ENCODE measurements around the gene KCNQ1. TPM values are rescaled to one million over a fixed set of nuclear protein-coding genes. Genes with fewer than 3 reads are reported as not detected.
A peak's percentile ranks its signal among the peaks of the same experiment; 100 is the strongest.

KCNQ1 gene
- total RNA-seq, 4 donors from 2014 or later, result 5.6 to 46.8 (median 24.6) TPM

GRCh38 chr11:2541881-2542361, 97.1 kb downstream of the KCNQ1 start:
- Histone ChIP-seq H3K4me3 (no peak overlapping the region), H3K27ac (no peak overlapping the region), H3K4me1 (no peaks in the 10 kb centered on the region), H3K36me3 (no peaks in the 10 kb centered on the region), H3K9me3 (no peaks in the 10 kb centered on the region), H3K27me3 (no peaks in the 10 kb centered on the region)
- WGBS, 2 donors (ENCODE audit: low coverage in 1 of 2), result 87% methylated on average over 11 of the region's 14 CpGs; no CpG with 5 or more reads in 1 of the 2 donors
- TF ChIP-seq POLR2A (IDR thresholded peaks at IDR 0.05), result no peak
- DNase-seq, result peak; percentile 5
- intact Hi-C loops (cut with DNase I; ENCODE audit: low total_unique reads), result no loop called here
- in situ Hi-C loops (cut with MboI; ENCODE audit: low pct_ligation_motif_present in 1 of 4, low pct_unique_long_range_greater_than_20kb in 1 of 4, low sequenced_read_pairs in 3 of 4), result loop anchor here in 1 of 4 donors (25.0 kb wide), 1 partner anchor 545 kb away; no protein-coding TSS in a partner anchor

- Histone ChIP-seq H3K36me3 (no peaks in the 10 kb centered on the region), H3K4me1 (no peaks in the 10 kb centered on the region), H3K4me3 (no peak overlapping the region), H3K9me3 (no peaks in the 10 kb centered on the region), H3K27ac (no peak overlapping the region), H3K27me3 (no peaks in the 10 kb centered on the region)
- in situ Hi-C loops (cut with MboI; ENCODE audit: low pct_ligation_motif_present in 1 of 4, low pct_unique_long_range_greater_than_20kb in 1 of 4, low sequenced_read_pairs in 3 of 4) (loop anchor here in 1 of 4 donors (25.0 kb wide), 1 partner anchor 545 kb away; no protein-coding TSS in a partner anchor), intact Hi-C loops (cut with DNase I; ENCODE audit: low total_unique reads) (no loop called here)
- no peak for TF ChIP-seq EP300 (IDR thresholded peaks at IDR 0.05; ENCODE audit: low read depth)
- no peak for TF ChIP-seq CTCF (IDR thresholded peaks at IDR 0.05)
- no peak for TF ChIP-seq POLR2AphosphoS5 (IDR thresholded peaks at IDR 0.05)
- TF ChIP-seq POLR2A (IDR thresholded peaks at IDR 0.05), result no peak
- 86 to 93% methylated on average over 3 to 10 of the region's 10 CpGs for whole genome bisulfite sequencing, 2 donors (ENCODE audit: low coverage in 1 of 2)
- peak; percentile 3 for DNase-seq
Observed at GRCh38 chr11:2542406-2542805, 97.6 kb downstream of the KCNQ1 start.

- in situ Hi-C loops (cut with MboI; ENCODE audit: low pct_ligation_motif_present in 1 of 4, low pct_unique_long_range_greater_than_20kb in 1 of 4, low sequenced_read_pairs in 3 of 4), result loop anchor here in 1 of 4 donors (25.0 kb wide), 1 partner anchor 539 kb away; no protein-coding TSS in a partner anchor
- intact Hi-C loops (cut with DNase I; ENCODE audit: low total_unique reads), result no loop called here
Observed at GRCh38 chr11:2547806-2548205, 103.0 kb downstream of the KCNQ1 start.

GRCh38 chr11:2548596-2548995, 103.8 kb downstream of the KCNQ1 start:
- 94 to 100% methylated on average over 1 to 12 of the region's 12 CpGs for WGBS, 2 donors (ENCODE audit: low coverage in 1 of 2)
- intact Hi-C loops (cut with DNase I; ENCODE audit: low total_unique reads), result no loop called here
- no peaks in the 10 kb centered on the region for H3K36me3 ChIP-seq
- peak; percentile 0 for DNase-seq
- H3K4me3 ChIP-seq, result no peak overlapping the region
- TF ChIP-seq CTCF (IDR thresholded peaks at IDR 0.05) (no peak), POLR2AphosphoS5 (IDR thresholded peaks at IDR 0.05) (no peak), POLR2A (IDR thresholded peaks at IDR 0.05) (no peak), EP300 (IDR thresholded peaks at IDR 0.05; ENCODE audit: low read depth) (no peak)
- H3K9me3 ChIP-seq, result no peaks in the 10 kb centered on the region
- in situ Hi-C loops (cut with MboI; ENCODE audit: low pct_ligation_motif_present in 1 of 4, low pct_unique_long_range_greater_than_20kb in 1 of 4, low sequenced_read_pairs in 3 of 4), result loop anchor here in 1 of 4 donors (25.0 kb wide), 1 partner anchor 539 kb away; no protein-coding TSS in a partner anchor
- H3K27me3 ChIP-seq, result no peaks in the 10 kb centered on the region
- H3K27ac ChIP-seq, result no peak overlapping the region
- no peaks in the 10 kb centered on the region for H3K4me1 ChIP-seq

More at GRCh38 chr11:2547806-2548205, 103.0 kb downstream of the KCNQ1 start:
- Histone ChIP-seq H3K9me3 (no peaks in the 10 kb centered on the region), H3K36me3 (no peaks in the 10 kb centered on the region), H3K4me3 (no peak overlapping the region), H3K27ac (no peak overlapping the region), H3K4me1 (no peaks in the 10 kb centered on the region), H3K27me3 (no peaks in the 10 kb centered on the region)
- peak; percentile 5 for DNase-seq
- TF ChIP-seq CTCF (IDR thresholded peaks at IDR 0.05) (no peak), EP300 (IDR thresholded peaks at IDR 0.05; ENCODE audit: low read depth) (no peak), POLR2AphosphoS5 (IDR thresholded peaks at IDR 0.05) (no peak)
- 91 to 93% methylated on average over 12 to 16 of the region's 16 CpGs for WGBS, 2 donors (ENCODE audit: low coverage in 1 of 2)
